Uterus (tissue), 4 donors: ENCODE measurements around the gene ITPR3. TPM values are rescaled to one million over a fixed set of nuclear protein-coding genes. Genes with fewer than 3 reads are reported as not detected.

Experiments used
- DNase-seq, 2 donors: peaks; one replicate each; pipeline ENCODE4 v3.0.0-alpha.2; 2019 to 2020
- H3K27ac ChIP-seq, 2 donors: fragments of 200-600 bp; sonication (generic); 1 replicate in 1 of 2; 2 replicates in 1 of 2; pipeline ENCODE4 v1.5.1; 2016 to 2018
- H3K27me3 ChIP-seq, 2 donors: fragments of 200-600 bp; sonication (generic); one replicate each; pipeline ENCODE4 v1.5.1; 2018 to 2019; ENCODE audit warnings: control low read depth in 1 of 2
- H3K36me3 ChIP-seq, 2 donors: fragments of 200-600 bp; sonication (generic); one replicate each; pipeline ENCODE4 v1.5.1; 2019; ENCODE audit warnings: control low read depth in 1 of 2
- H3K4me1 ChIP-seq, 2 donors: fragments of 200-600 bp; sonication (generic); one replicate each; pipeline ENCODE4 v1.5.1; 2018 to 2019; ENCODE audit warnings: control low read depth in 1 of 2
- H3K4me3 ChIP-seq, 2 donors: fragments of 200-600 bp; sonication (generic); 1 replicate in 1 of 2; 2 replicates in 1 of 2; pipeline ENCODE4 v1.5.1; 2018 to 2019; ENCODE audit warnings: mild to moderate bottlenecking in 1 of 2
- H3K9me3 ChIP-seq, 2 donors: fragments of 200-600 bp; sonication (generic); one replicate each; pipeline ENCODE4 v1.5.1; 2019; ENCODE audit warnings: control low read depth in 1 of 2
- POLR2A ChIP-seq, 2 donors: fragments of 450-650 bp; IDR thresholded peaks; one replicate each; pipeline ENCODE4 v1.6.1; 2016; ENCODE audit warnings: antibody characterized with exemption in 2 of 2, mild to moderate bottlenecking in 1 of 2, moderate library complexity in 1 of 2
- intact Hi-C: fragments of 100-400 bp; cut with DNase I; formaldehyde crosslinking; loops from one replicate; pipeline ENCODE4 v1.15.1; 2023; ENCODE audit warnings: low total_unique reads
- total RNA-seq, 4 donors: library from RNA; depleted of rRNA in 3 of 4; stranded (reverse); fragments of >200 nt in 3 of 4; gene quantifications; one replicate each; pipeline versions ENCODE4 v1.1.0 to v1.2.4, GENCODE V29; 2014 to 2023
- TF ChIP-seq, protein P1 (sequence below), 4 experiments: fragments of 200-600 bp in 2 of 4; fragments of 450-650 bp in 2 of 4; sonication (generic) in 2 of 4; IDR thresholded peaks; one replicate each; pipeline ENCODE4 v1.5.1; 2016 to 2019; ENCODE audit warnings: antibody characterized with exemption in 4 of 4, mild to moderate bottlenecking in 2 of 4, moderate library complexity in 1 of 4
- donor health status: DM: yes; HTN: yes; CAD: no.

The ITPR3 gene
- total RNA-seq, 4 donors from 2014 or later, result 11.2 to 27.6 (median 16.1) TPM

DNA sequence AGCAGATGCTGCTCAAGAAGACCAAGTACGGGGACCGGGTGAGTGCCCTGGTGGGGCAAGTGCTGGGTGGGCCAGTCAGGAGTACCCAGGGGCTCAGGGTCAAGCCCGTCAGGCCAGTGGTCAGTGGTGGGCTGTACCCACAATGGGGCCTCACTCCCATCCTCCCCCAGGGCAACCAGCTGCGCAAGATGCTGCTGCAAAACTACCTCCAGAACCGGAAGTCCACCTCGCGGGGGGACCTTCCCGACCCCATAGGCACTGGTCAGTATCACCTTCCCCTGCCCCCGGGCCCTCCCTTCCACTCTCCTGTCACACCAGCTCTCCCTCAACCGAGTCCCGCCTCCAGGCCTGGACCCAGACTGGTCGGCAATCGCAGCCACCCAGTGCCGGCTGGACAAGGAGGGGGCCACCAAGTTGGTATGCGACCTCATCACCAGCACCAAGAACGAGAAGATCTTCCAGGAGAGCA, 63.3 kb downstream of the ITPR3 start:
- Histone ChIP-seq H3K27me3 (no peaks in the 10 kb centered on the region), H3K4me3 (no peak overlapping the region), H3K27ac (no peak overlapping the region), H3K36me3 (no peaks in the 10 kb centered on the region), H3K4me1 (no peaks in the 10 kb centered on the region), H3K9me3 (no peaks in the 10 kb centered on the region)
- no peak for DNase-seq
- TF ChIP-seq, protein P1, sequence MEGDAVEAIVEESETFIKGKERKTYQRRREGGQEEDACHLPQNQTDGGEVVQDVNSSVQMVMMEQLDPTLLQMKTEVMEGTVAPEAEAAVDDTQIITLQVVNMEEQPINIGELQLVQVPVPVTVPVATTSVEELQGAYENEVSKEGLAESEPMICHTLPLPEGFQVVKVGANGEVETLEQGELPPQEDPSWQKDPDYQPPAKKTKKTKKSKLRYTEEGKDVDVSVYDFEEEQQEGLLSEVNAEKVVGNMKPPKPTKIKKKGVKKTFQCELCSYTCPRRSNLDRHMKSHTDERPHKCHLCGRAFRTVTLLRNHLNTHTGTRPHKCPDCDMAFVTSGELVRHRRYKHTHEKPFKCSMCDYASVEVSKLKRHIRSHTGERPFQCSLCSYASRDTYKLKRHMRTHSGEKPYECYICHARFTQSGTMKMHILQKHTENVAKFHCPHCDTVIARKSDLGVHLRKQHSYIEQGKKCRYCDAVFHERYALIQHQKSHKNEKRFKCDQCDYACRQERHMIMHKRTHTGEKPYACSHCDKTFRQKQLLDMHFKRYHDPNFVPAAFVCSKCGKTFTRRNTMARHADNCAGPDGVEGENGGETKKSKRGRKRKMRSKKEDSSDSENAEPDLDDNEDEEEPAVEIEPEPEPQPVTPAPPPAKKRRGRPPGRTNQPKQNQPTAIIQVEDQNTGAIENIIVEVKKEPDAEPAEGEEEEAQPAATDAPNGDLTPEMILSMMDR (IDR thresholded peaks at IDR 0.05), result no peak
- no peak for TF ChIP-seq POLR2A (IDR thresholded peaks at IDR 0.05)
- intact Hi-C loops, result no loop called here

- intact Hi-C loops, result no loop called here
- TF ChIP-seq POLR2A (IDR thresholded peaks at IDR 0.05), result no peak
- TF ChIP-seq, protein P1 (IDR thresholded peaks at IDR 0.05), result no peak
- no peaks in the 10 kb centered on the region for H3K4me1 ChIP-seq
- H3K4me3 ChIP-seq, result no peak overlapping the region
- no peaks in the 10 kb centered on the region for H3K36me3 ChIP-seq
- no peak overlapping the region for H3K27ac ChIP-seq
- no peaks in the 10 kb centered on the region for H3K27me3 ChIP-seq
- no peaks in the 10 kb centered on the region for H3K9me3 ChIP-seq
- no peak for DNase-seq
Observed at GRCh38 chr6:33684983-33685382, 63.9 kb downstream of the ITPR3 start.

GRCh38 chr6:33685411-33686224, 64.5 kb downstream of the ITPR3 start:
- TF ChIP-seq POLR2A (IDR thresholded peaks at IDR 0.05), result no peak
- TF ChIP-seq, protein P1 (IDR thresholded peaks at IDR 0.05), result no peak
- no peak for DNase-seq
- Histone ChIP-seq H3K4me3 (no peak overlapping the region), H3K4me1 (no peaks in the 10 kb centered on the region), H3K27me3 (no peaks in the 10 kb centered on the region), H3K36me3 (no peaks in the 10 kb centered on the region), H3K9me3 (no peaks in the 10 kb centered on the region), H3K27ac (no peak overlapping the region)
- intact Hi-C loops, result no loop called here

DNA sequence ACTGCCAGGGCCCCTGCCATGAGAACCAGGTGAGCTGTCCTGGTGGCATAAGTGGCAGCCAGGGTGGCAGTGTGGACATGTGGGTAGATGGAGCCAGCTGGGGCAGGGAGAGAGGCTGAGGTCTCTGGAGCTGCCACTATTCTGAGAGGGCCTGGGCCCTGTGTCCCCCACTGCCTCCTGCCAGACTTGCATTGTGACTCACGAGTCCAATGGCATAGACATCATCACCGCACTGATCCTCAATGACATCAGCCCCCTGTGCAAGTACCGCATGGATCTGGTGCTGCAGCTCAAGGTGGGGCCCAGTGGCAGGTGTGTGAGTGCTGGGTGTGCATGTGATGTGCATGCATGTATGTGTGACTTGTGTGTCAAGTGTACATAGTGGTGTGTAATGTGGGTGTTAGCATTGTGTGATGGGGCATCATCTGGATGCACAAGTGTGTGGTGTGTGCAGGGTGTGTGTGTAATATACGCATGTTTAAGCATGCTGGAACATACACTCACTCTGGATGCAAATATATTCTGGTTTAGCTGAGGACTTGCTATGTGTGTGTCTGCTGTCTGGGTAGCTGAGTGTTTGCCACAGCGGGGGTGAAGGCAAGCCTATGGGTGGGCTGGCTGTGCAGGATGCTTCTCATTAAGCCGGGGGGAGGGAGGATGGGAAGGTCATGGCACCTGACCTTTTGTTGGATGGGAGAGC, 65.3 kb downstream of the ITPR3 start:
- H3K27me3 ChIP-seq, result no peaks in the 10 kb centered on the region
- TF ChIP-seq POLR2A (IDR thresholded peaks at IDR 0.05), result no peak
- TF ChIP-seq, protein P1 (IDR thresholded peaks at IDR 0.05), result no peak
- no peaks in the 10 kb centered on the region for H3K9me3 ChIP-seq
- DNase-seq, result no peak
- no peak overlapping the region for H3K4me3 ChIP-seq
- H3K27ac ChIP-seq, result no peak overlapping the region
- no peaks in the 10 kb centered on the region for H3K4me1 ChIP-seq
- intact Hi-C loops, result no loop called here
- no peaks in the 10 kb centered on the region for H3K36me3 ChIP-seq
